SW480 (cell line): ENCODE measurements around the gene SPAG16.

Experiments used
- DNase-seq: peaks from one replicate; pipeline ENCODE4 v3.0.0-alpha.2; 2016; ENCODE audit warnings: low spot score

SPAG16 gene

DNA sequence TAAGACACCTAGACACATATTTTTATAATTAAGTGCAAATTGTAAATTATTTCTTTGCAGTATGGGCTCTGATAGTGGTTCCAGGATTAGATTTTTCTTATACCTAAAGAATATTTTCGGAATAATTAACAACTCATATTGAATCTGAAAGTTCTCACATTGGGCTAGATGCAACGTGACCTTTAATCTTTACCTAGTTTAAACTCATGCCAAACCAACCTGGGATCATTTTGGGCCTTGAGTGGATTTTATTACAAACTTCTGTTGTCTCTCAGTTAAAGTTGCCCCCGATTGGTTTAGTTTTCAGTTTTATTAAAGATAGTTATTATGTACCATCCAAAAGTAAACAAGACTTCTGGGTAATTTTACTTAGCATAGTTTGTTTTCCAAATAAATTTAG, 896.4 kb downstream of the SPAG16 start:
- no peak for DNase-seq

DNA sequence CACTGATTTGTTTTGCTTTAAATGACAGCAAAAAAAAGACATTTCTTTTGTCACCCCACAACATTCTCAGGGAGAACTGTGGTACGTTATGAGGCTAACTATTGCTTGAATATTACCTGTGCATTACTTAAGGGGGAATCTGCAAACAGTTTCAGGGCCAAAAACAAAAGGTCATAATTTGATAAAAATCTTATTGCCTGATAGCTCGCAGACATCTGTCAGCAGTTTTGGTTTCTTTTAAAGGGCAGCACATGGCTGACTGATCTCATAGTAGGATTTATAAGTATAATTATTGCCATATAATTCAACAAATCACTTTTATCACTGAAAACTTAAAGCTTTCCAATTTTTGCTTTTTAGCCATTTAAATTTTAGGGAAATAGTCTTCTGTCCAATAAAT, 900.2 kb downstream of the SPAG16 start:
- no peak for DNase-seq

DNA sequence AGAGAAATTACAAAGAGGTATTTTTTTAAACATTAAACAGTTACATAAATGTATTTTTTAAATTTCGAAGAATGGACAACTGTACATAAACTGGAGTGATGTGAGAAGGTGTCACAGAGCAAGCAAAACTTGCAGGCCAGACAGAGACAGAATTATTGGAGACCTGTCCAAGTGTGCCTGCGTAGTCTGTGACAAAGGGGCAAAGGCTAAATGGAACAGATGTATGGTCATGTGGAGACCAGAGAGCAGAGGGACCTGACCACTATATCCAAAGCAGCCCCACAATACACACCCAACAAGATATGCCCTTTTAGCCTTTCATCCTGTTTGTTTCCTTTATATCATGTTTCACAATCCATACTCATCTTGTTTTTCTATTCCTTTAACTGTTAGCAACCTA, 901.3 kb downstream of the SPAG16 start:
- no peak for DNase-seq

DNA sequence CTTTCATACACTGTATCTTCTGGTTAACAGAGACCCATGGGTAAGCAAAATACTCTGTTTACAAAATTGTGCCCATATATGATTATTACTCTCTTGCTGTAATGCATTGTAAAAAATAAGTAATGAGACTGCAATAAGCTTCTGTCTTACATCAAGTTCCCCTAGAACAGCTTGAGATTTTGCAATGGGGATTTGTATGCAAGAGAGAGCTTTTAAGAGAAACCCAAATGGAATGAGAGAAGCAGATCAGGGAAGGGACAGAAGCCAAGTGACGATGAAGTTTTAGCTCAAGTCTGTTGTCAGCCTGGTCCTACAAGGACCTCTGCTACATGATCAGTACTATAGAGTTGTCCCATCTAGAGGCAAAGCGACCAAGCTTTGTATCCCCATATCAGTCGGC, 908.4 kb downstream of the SPAG16 start:
- no peak for DNase-seq

DNA sequence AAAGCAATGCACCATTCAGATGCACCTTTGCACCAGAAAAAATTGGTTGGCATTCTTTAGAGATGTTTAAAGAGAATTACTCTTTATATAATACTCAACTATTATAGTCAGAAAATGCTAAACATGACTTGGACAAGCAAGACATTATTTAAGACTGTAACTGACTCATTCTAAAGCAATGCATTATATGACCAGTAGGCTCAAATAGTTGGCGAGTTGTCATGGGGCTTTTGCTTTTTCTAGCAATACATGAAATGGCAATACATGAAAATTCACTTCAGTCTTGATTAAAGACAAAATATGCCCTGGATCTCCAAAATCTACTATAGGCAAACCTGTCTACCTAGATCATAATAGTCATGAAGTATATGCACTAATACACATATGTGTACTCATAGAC, 909.7 kb downstream of the SPAG16 start:
- DNase-seq: no peak

DNA sequence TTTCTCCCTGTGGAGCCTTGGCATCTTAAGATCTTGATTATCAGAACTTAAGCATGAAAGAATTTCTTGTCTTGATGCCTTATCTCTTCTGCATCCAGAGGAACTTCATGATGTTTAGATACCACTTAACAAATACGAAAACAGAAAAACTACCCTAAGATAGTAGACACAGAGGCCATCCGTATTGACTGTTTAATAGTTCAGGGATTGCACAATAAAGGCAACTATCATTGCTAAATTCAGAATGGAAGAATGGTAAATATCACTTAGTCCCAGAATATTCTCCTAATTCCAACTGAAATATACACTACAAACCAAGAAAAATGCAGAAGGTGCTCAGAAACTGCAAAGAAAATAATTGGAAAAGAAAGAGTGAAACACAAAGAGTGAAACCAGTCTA, 912.0 kb downstream of the SPAG16 start:
- no peak for DNase-seq

DNA sequence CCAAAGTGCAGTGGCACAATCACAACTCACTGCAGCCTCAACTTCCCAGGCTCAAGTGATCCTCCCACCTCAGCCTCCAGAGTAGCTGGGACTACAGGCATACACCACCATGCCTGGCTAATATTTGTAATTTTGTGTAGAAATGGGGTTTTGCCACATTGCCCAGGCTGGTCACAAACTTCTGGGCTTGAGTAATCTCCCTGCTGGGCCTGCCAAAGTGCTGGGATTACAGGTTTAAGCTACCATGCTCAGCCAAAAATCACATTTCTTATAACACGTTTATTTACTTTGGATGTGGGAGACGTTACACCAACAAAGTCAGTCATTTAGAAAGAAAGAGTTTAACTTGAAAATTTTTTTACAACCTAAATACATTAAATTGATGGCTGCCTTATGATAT, 917.6 kb downstream of the SPAG16 start:
- no peak for DNase-seq

DNA sequence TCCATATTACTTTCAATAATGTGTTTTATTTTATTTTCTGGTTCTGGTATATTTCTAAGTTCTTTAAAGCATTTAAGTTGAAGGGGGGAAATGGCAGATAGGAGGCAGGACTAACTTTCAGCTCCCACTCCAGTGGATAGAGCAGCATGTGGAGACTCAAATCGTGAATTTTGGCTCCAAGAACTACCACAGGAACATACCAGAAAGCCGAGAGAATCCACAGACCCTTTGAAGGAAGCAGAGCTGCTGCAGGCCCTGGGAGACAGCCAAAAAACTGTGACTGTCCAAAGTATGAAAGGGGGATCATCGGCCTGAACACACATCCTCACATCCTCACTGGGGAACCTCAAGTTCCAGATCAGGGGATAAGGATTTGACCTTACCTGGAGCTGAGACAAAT, 919.0 kb downstream of the SPAG16 start:
- no peak for DNase-seq

DNA sequence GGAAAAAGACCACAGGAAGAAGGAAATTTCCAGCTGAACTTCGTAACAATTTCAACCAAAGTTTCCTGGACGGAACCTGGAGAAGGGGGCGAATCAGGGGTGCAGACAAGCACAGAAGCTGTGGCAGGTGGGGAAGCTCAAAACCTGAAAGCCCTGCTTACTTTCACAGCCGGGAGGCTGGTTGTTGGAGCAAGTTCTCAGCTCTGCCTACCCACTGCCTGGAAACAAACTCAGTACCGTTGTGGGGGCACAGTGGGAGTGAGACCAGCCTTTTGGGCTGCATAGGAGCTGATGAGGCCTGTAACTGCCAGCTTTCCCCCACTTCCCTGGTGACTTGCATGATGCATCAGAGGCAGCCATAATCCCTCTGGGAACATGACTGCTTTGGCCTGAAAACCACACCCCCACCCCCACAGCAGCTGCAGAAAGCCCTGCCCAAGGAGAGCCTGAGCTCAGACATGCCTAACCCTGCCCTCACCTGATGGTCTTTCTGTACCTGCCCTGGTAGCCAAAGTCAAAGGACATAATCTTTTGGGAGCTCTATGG, 919.6 kb downstream of the SPAG16 start:
- DNase-seq: no peak

DNA sequence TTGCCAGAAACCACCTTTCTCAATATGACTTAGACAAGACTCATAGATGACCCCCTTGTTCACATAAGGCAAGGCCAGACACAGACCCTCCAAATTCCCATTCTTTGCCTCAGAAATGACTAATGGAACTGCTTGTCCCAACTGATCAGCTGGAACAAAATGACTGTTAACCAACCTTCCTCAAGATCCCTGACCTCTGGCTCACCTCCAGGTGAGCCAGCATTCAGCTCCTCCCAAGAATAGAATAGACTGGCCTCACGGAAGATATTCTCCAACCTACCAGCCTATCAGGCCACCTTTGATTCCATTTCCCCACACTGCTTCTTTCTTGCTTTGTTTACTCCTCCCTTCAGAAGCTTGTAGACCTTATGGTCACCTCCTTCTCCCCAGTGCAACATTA, 930.8 kb downstream of the SPAG16 start:
- DNase-seq: no peak

DNA sequence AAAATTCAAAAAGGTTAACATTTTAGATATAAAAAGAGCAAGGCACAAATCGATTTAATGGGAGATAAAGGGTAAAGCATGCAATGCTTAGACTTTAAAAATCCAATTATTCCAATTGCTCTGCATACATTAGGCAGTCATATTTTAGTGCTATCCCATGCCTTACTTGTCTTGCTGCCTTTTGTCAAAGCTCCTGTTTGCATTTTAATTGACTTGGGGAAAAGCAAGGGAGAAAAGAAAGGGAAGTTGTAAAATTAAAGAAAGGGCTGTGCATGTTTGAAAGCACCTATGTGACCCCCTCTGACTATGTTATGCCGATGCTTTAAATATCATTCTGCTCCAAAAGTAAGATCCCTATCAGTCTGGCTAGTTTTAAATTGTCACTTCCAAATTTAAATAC, 932.9 kb downstream of the SPAG16 start:
- no peak for DNase-seq

DNA sequence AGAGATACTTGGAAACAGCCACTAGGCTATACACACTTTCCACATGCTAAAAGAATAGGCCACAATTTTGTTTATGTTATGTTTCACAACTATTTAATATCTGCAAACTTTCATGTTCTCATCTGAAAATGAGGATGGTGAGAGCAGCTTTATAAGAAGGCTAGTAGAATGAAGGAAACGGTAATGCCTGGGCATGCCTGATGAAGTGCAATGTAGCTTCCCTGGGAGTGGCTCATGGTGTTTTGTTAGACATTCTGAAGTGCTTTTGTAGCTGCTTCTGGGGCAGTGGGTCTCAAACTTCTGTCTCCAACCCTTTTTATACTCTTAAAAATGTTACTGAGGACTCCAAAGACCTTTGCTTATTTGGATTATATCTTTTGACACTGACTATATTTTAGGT, 933.3 kb downstream of the SPAG16 start:
- DNase-seq: no peak

DNA sequence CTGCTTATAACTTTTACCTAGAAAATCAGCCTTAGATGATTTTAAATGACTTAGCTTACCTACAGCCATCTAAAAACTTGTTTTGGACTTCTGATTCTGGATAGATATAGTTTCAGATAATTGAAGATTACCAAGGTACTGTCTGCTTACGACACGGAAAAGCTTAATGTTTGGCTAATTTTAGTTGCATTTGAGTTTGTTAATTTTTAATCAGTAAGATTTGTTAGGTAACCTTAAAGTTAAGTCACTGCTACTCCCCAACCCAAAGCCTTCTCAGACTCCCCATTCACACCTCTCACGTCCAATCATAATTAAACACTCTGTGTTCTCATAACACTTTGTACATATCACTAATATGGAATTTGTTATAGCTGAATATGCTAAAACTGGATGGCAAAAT, 936.0 kb downstream of the SPAG16 start:
- no peak for DNase-seq

DNA sequence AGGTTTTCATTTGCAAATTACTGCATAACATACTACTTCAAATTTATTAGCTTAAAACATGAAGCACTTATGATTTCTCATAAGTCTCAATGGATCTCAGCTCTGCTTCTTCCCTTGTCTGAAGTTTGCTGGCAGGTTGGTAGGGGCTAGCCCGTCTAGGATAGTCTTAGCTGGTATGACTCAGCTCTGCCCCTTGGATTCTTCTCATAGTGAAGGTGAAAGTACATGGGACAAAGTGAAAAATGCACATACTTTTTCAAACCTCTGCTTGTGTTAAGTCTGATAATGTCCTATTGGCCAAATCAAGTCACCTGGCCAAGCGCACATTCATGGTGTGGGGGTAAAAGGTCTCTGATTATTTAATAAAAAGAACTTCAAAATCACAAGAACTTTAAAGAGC, 941.8 kb downstream of the SPAG16 start:
- no peak for DNase-seq

DNA sequence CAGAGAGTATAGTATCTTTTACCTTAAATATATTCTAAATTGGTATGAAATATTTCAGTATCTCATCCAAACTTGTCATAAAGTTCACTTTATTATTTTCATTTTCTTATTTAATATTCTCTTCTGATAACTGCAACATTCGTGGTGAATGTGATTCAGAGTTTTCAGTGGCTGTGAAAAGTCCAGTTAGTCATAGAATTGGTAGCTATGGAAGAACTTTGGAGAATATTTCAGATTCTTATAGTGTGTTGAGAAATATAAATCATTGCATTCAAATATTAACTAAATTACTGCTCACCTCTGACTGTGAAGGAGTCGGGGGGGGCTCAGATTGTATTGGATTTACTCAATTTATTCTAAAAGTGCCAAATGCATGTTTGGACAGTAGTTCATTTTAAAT, 948.0 kb downstream of the SPAG16 start:
- no peak for DNase-seq

DNA sequence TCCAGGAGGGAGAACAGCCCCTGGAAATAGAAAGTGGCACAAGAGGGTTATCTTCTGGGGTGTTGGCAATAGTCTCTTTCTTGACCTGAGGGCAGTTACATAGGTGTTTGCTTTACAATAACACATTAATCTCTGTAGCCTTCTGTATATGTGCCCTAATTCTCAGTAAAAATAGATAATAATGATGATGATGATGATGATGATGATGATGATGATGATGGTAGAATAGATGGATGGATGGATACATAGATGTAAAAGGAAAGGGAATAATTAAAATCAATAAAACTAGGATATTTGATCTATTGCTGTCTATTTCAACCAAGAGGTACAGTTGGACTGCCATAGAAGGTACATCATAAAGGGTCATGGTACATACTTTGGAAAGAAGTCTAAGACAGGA, 948.9 kb downstream of the SPAG16 start:
- no peak for DNase-seq

DNA sequence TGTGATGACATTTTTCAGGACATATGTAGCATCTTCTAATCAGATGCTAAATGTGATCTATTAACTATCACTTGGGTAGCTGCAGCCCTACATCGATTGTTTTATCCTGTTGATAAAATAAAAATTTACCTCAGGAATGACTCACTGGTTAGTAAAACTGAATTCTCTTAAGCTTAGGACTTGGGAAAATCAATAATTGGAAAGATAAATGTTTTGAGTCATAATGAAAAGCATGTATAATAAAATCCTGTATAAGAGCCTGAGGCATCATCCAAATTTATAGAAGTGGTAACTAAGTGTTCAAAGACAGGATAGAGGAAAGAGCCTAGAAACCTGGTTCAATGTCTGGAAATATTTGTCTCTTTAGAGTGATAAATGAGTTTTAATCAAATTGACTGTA, 958.5 kb downstream of the SPAG16 start:
- DNase-seq: no peak

DNA sequence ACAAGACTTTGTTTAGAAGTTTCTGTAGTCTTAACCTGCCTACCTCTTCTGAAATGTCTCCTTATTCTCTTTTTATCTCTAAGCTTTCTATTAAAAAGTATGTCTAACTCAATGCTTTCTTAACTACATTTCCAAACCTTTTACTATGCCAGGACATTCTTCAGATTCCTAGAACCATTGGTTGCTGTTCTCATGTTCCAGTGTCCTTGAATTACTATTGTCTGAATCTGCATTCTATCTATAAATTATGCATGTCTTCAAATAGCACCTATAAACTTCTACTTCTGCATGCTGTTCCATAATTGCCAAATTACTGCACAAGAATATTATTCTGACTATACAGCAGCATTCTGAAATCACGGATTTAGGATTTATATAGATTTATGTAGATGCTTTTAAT, 960.6 kb downstream of the SPAG16 start:
- no peak for DNase-seq

DNA sequence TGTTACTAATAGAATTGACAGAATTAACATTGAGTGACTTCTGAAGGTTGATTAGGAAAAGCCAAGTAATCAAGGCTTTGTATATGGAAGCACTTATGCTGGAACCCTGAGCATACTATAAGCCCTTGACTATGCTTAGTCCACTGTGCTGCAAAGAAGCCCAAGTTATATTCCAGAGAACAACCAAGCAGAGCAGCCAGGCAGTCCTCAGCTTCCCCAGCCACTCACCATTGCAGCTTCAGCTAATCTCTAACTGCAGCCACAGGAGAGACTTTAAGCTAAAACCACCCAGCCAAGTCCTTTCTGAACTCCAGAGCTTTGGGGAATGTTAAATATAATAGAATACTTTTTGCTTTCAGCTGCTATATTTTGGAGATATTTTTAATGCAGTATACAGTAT, 962.2 kb downstream of the SPAG16 start:
- DNase-seq: no peak

DNA sequence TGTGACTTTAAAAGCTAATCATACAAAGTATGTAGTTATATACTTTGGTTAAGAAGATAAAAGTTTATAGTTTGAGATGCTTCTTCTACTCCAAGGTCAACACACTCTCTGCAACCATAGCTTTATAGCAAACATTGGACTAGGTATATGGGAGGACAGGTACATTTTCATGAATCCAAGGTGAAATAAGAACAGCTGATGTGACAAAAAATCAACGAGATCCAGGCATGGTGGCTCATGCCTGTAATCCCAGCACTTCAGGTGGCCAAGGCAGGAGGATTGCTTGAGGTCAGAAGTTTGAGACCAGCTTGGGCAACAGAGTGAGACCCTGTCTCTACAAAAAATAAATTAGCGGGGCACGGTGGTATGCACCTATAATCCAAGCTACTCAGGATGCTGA, 963.3 kb downstream of the SPAG16 start:
- DNase-seq: no peak

DNA sequence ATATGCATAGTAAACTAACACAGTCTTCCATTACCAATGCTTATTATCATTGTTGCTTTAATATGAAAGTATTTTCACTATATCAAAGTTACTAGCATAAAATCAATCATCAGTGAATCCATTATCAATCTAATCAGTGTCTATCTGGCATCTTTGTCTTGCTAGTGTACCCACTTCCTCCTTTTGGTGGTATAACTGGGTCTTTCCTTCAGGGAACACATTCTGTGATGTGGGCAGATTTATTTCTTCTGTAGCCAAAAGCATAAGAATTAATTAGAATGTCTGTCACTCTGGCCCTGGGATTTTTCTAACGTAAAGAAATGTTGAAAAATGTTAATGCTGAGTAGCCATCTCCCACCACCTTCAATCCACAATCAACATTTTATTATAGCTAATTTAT, 970.8 kb downstream of the SPAG16 start:
- DNase-seq: no peak

DNA sequence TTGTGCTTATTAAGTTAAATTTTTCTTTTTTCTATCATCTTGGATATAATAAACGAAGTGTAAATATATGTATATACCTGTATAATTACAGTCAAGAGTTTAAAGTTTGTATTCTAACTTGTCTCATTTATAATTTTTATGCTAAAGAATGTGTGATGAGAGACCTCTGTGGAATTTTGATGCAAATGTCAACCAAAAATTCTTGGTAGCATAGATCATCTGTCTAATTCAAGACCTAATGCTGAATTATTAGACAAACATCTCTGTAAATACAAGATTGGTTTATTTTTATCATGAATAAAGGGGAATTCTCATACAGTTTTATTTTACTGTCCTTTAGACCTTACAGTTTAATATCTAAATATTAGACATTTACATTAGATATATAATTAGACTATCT, 977.4 kb downstream of the SPAG16 start:
- DNase-seq: no peak

DNA sequence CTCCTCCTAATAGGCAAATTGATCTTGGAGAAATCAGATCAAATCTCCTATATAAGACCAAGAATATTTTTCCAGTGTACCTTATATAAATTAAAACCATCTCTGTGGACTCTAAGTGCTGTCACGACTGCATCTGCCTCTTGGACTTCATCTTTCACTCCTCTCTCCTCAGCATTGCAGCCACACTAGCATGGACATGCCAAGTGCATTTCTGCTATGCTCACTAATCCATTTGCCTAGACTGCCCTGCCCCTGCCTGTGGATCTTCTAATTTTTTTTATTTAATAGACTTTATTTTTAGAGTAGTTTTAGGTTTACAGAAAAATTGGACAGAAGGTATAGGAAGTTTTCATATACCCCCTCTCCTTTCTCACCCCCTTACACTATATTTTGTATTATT, 979.9 kb downstream of the SPAG16 start:
- no peak for DNase-seq

DNA sequence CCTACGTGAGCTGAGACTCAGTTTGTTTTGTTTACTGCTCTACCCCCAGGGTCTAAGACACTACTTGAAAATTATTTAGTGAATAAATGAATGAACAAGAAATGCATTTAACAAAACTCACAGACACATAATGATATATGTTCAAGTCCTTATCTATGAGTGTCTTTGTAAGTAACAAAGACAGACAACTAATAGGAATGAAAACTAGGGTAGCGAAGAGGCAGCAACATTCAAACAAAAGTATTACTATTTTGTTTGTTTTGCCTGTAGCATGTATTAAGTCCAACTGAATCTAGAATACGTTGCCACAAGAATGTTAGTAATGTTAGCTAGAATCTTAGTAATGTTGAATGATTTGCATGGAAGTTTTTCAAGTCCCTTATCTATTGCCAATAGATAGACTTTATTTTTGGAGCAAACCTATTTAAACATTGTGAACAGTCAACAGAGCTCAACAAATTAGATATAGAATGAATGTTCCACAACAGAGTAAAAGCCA, 981.8 kb downstream of the SPAG16 start:
- no peak for DNase-seq

DNA sequence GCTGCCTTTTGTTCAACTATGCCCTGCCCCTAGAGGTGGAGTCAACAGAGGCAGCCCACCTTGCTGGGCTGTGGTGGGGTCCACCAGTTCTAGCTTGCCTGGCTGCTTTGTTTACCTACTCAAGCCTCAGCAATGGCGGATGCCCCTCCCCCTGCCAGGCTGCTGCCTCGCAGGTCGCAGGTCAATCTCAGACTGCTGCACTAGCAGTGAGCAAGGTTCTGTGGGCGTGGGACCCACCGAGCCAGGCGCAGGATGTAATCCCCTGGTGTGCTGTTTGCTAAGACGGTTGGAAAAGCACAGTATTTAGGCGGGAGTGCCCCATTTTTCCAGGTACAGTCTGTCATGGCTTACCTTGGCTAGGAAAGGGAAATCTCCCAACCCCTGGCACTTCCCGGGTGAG, 993.6 kb downstream of the SPAG16 start:
- DNase-seq: no peak
